H1 (cell line): Measurements from ENCODE around the gene CDC26. TPM values are rescaled to one million over a fixed set of nuclear protein-coding genes. Genes with fewer than 3 reads are reported as not detected.

ENCODE experiments used
- CTCF ChIA-PET: fragments of 300-600 bp; sonication (Branson Sonifier 250); formaldehyde crosslinking; loops from one replicate; lab custom pipeline; 2021; ENCODE audit not compliant: partially characterized antibody; lab: Charles Lee
- POLR2A ChIA-PET: fragments of 300-600 bp; sonication (Branson Sonifier 250); formaldehyde crosslinking; loops from one replicate; lab custom pipeline; 2021; ENCODE audit warnings: inconsistent platforms; ENCODE audit not compliant: partially characterized antibody; lab: Charles Lee
- DNase-seq, 2 experiments: peaks; one replicate each; pipeline versions ENCODE4 v3.0.0 to v3.0.0-alpha.2; 2010 to 2022; ENCODE audit warnings: low spot score in 2 of 2, low read depth in 1 of 2, mixed read lengths in 1 of 2
- FAIRE-seq: peaks from 2 replicates; lab custom pipeline; 2011; peaks lifted over from hg19 to GRCh38; lab: Jason Lieb, UNC
- H2AFZ ChIP-seq: 2 replicates; pipeline ENCODE4 v1.8.1; 2012; ENCODE audit warnings: low read length, inconsistent platforms
- H2AK5ac ChIP-seq: 2 replicates; pipeline ENCODE4 v1.6.1; 2013; ENCODE audit warnings: low read depth, low read length
- H2BK120ac ChIP-seq: replicated peaks from 2 replicates; pipeline ENCODE3; 2013; ENCODE audit warnings: low read depth, low read length, inconsistent platforms
- H2BK12ac ChIP-seq: 2 replicates; pipeline ENCODE4 v1.6.1; 2013; ENCODE audit warnings: low read depth, low read length
- H2BK15ac ChIP-seq: 2 replicates; pipeline ENCODE4 v1.6.1; 2013; ENCODE audit warnings: low read length
- H2BK20ac ChIP-seq: 2 replicates; pipeline ENCODE4 v1.6.1; 2013; ENCODE audit warnings: low read length
- H2BK5ac ChIP-seq: 2 replicates; pipeline ENCODE4 v1.6.1; 2013; ENCODE audit warnings: low read depth, low read length
- H3K14ac ChIP-seq: 2 replicates; pipeline ENCODE4 v1.6.1; 2013; ENCODE audit warnings: inconsistent platforms; ENCODE audit not compliant: insufficient read length
- H3K18ac ChIP-seq: 2 replicates; pipeline ENCODE4 v1.6.1; 2013; ENCODE audit warnings: low read length; ENCODE audit errors: extremely low read depth
- H3K23ac ChIP-seq: 2 replicates; pipeline ENCODE4 v1.6.1; 2013; ENCODE audit warnings: inconsistent platforms; ENCODE audit not compliant: insufficient read length
- H3K23me2 ChIP-seq: 2 replicates; pipeline ENCODE4 v1.6.1; 2013; ENCODE audit warnings: low read depth, low read length
- H3K27ac ChIP-seq: 2 replicates; pipeline ENCODE4 v1.6.1; 2011; ENCODE audit warnings: low read depth, low read length, inconsistent platforms
- H3K27me3 ChIP-seq, 4 experiments: replicated peaks in 1 of 4; 1 replicate in 1 of 4; 2 replicates in 3 of 4; pipeline versions ENCODE4 v1.6.1 to v1.8.1; 2011 to 2013; ENCODE audit warnings: low read length in 3 of 4, mild to moderate bottlenecking in 3 of 4, inconsistent platforms in 2 of 4, mixed read lengths in 2 of 4, moderate library complexity in 1 of 4; ENCODE audit not compliant: control insufficient read depth in 3 of 4, insufficient read depth in 3 of 4; ENCODE audit errors: extremely low read depth in 1 of 4
- H3K36me3 ChIP-seq, 4 experiments: 2 replicates each; pipeline versions ENCODE4 v1.6.1 to v1.8.1; 2011 to 2013; ENCODE audit warnings: mild to moderate bottlenecking in 4 of 4, low read length in 3 of 4, moderate library complexity in 2 of 4, control low read depth in 1 of 4, inconsistent platforms in 1 of 4; ENCODE audit not compliant: insufficient read depth in 4 of 4, control insufficient read depth in 2 of 4
- H3K4ac ChIP-seq: replicated peaks from 2 replicates; pipeline ENCODE3; 2013; ENCODE audit warnings: low read length, low read depth, mixed read lengths, inconsistent platforms; ENCODE audit not compliant: insufficient read length
- H3K4me1 ChIP-seq, 4 experiments: replicated peaks in 1 of 4; 1 replicate in 1 of 4; 2 replicates in 3 of 4; pipeline versions ENCODE4 v1.6.1 to v1.8.1; 2011 to 2013; ENCODE audit warnings: low read length in 3 of 4, inconsistent platforms in 2 of 4, mixed read lengths in 1 of 4; ENCODE audit not compliant: insufficient read depth in 4 of 4, control insufficient read depth in 3 of 4
- H3K4me2 ChIP-seq, 2 experiments: 2 replicates each; pipeline versions ENCODE4 v1.6.1 to v1.8.1; 2011 to 2013; ENCODE audit warnings: low read depth in 2 of 2, low read length in 2 of 2, control low read depth in 1 of 2, inconsistent platforms in 1 of 2, mild to moderate bottlenecking in 1 of 2; ENCODE audit not compliant: insufficient read depth in 1 of 2
- H3K4me3 ChIP-seq, 4 experiments: fragments of 200-600, 300-600 bp in 1 of 4; sonication (generic), shearing (Covaris generic), sonication (Bioruptor Twin) in 1 of 4; 2 replicates each; pipeline versions ENCODE4 v1.5.1 to v1.8.1; 2011 to 2016; ENCODE audit warnings: low read length in 4 of 4, low read depth in 3 of 4, control low read depth in 2 of 4, inconsistent platforms in 2 of 4, mild to moderate bottlenecking in 2 of 4, mixed read lengths in 1 of 4, moderate library complexity in 1 of 4; ENCODE audit not compliant: insufficient read depth in 2 of 4; ENCODE audit errors: extremely low read depth in 1 of 4
- H3K56ac ChIP-seq: replicated peaks from 2 replicates; pipeline ENCODE3; 2013; ENCODE audit warnings: low read depth, mild to moderate bottlenecking, mixed read lengths, low read length, inconsistent platforms; ENCODE audit not compliant: insufficient read length
- H3K79me1 ChIP-seq: 2 replicates; pipeline ENCODE4 v1.6.1; 2013; ENCODE audit warnings: low read depth, low read length, control low read depth
- H3K79me2 ChIP-seq, 2 experiments: 2 replicates each; pipeline versions ENCODE4 v1.6.1 to v1.8.1; 2012 to 2013; ENCODE audit warnings: low read length in 2 of 2, mild to moderate bottlenecking in 2 of 2, inconsistent platforms in 1 of 2; ENCODE audit not compliant: insufficient read depth in 2 of 2, control insufficient read depth in 1 of 2
- H3K9ac ChIP-seq, 4 experiments: replicated peaks in 1 of 4; 1 replicate in 1 of 4; 2 replicates in 3 of 4; pipeline versions ENCODE4 v1.6.1 to v1.8.1; 2011 to 2013; ENCODE audit warnings: low read depth in 3 of 4, low read length in 3 of 4, control low read depth in 2 of 4, mild to moderate bottlenecking in 2 of 4, moderate library complexity in 2 of 4, inconsistent platforms in 1 of 4; ENCODE audit errors: extremely low read depth in 1 of 4
- H3K9me3 ChIP-seq, 2 experiments: 2 replicates each; pipeline versions ENCODE4 v1.6.1 to v1.8.1; 2012 to 2013; ENCODE audit warnings: mild to moderate bottlenecking in 2 of 2, moderate library complexity in 2 of 2, control low read depth in 1 of 2, inconsistent platforms in 1 of 2, low read depth in 1 of 2, low read length in 1 of 2, mixed read lengths in 1 of 2; ENCODE audit not compliant: insufficient read depth in 2 of 2
- H4K20me1 ChIP-seq, 2 experiments: replicated peaks in 1 of 2; 2 replicates each; pipeline versions ENCODE3 to v1.8.1; 2011 to 2013; ENCODE audit warnings: inconsistent platforms in 2 of 2, low read length in 2 of 2, mild to moderate bottlenecking in 1 of 2; ENCODE audit not compliant: insufficient read depth in 2 of 2, control insufficient read depth in 1 of 2
- H4K5ac ChIP-seq: 2 replicates; pipeline ENCODE4 v1.6.1; 2013; ENCODE audit warnings: low read length, low read depth, mixed read lengths, inconsistent platforms; ENCODE audit not compliant: insufficient read length
- H4K8ac ChIP-seq: 2 replicates; pipeline ENCODE4 v1.8.0; 2013; ENCODE audit warnings: mild to moderate bottlenecking, moderate library complexity, low read length, inconsistent platforms; ENCODE audit not compliant: insufficient read depth; ENCODE audit errors: extremely low read depth
- H4K91ac ChIP-seq: replicated peaks from 2 replicates; pipeline ENCODE3; 2013; ENCODE audit warnings: low read length, mixed read lengths, inconsistent platforms; ENCODE audit not compliant: insufficient read length
- CBX8 ChIP-seq: fragments of 300-800, 300-1000 bp; sonication (generic); IDR thresholded peaks from 2 replicates; pipeline ENCODE4 v1.7.1; 2016; ENCODE audit warnings: low read depth, low read length, borderline replicate concordance
- CEBPB ChIP-seq: IDR thresholded peaks from 2 replicates; pipeline ENCODE4 v1.6.1; 2012; ENCODE audit warnings: low read depth, low read length
- GABPA ChIP-seq: IDR thresholded peaks from 2 replicates; pipeline ENCODE4 v1.6.1; 2011; ENCODE audit warnings: mild to moderate bottlenecking, low read length, moderate library complexity, borderline replicate concordance; ENCODE audit not compliant: insufficient read depth
- NANOG ChIP-seq: IDR thresholded peaks from 2 replicates; pipeline ENCODE4 v1.6.1; 2011; ENCODE audit warnings: low read length, low read depth, mild to moderate bottlenecking, inconsistent platforms; ENCODE audit not compliant: insufficient read depth, poor library complexity, severe bottlenecking
- SIN3A ChIP-seq, 2 experiments: IDR thresholded peaks in 1 of 2; conservative IDR thresholded peaks in 1 of 2; 2 replicates each; pipeline ENCODE4 v1.6.1; 2011 to 2012; ENCODE audit warnings: low read length in 2 of 2, improper control_type of control experiment in 1 of 2, low read depth in 1 of 2, mild to moderate bottlenecking in 1 of 2
- TEAD4 ChIP-seq: IDR thresholded peaks from 2 replicates; pipeline ENCODE4 v1.6.1; 2012; ENCODE audit warnings: low read depth, low read length, inconsistent platforms, mixed read lengths
- ZNF274 ChIP-seq: IDR thresholded peaks from 2 replicates; pipeline ENCODE4 v1.7.0; 2012; ENCODE audit warnings: low read length, borderline replicate concordance; ENCODE audit errors: extremely low read depth
- WGBS, 2 experiments: shearing (Covaris generic) in 1 of 2; methylation state at CpG; one replicate each; pipeline versions ENCODE4 v1.1.6 to v1.1.7; 2013 to 2015; ENCODE audit warnings: low lambda C conversion rate in 2 of 2, mixed read lengths in 2 of 2, inconsistent platforms in 1 of 2, low coverage in 1 of 2, missing lambda C conversion rate in 1 of 2; ENCODE audit not compliant: insufficient replicate concordance in 2 of 2, insufficient coverage in 1 of 2, insufficient read length in 1 of 2; ENCODE audit errors: extremely low coverage in 1 of 2, missing lambda C conversion rate in 1 of 2; 5-methylcytosine and 5-hydroxymethylcytosine counted together
- polyA plus RNA-seq, 7 experiments: library from polyadenylated mRNA; depleted of rRNA in 3 of 7; stranded (reverse) in 5 of 7; unstranded in 2 of 7; fragments of >200 nt in 5 of 7; fragments of 200-250 nt in 2 of 7; gene quantifications; 1 replicate in 5 of 7; 2 replicates in 1 of 7; 4 replicates in 1 of 7; pipeline versions ENCODE4 v1.2.1 to v1.2.3, GENCODE V29; 2011 to 2013; ENCODE audit warnings: missing spikeins in 2 of 7, mixed read lengths in 2 of 7
- total RNA-seq: library from RNA; stranded (reverse); fragmentation: NEBNext Ultra II Directional; extraction: Animal tissue kit (Norgen Biotek cat#: 25700); gene quantifications from 2 replicates; pipeline ENCODE4 v1.2.1, GENCODE V29; 2021
- TF ChIP-seq, protein P1 (sequence below): IDR thresholded peaks from 2 replicates; pipeline ENCODE4 v1.6.1; 2012; ENCODE audit warnings: inconsistent platforms

Gene CDC26
- total and polyA plus RNA-seq, 2 of the 8 experiments (the other 6 are each of a cell fraction or from before 2014, with no cell fraction given): 31.5 to 41.9 TPM

DNA sequence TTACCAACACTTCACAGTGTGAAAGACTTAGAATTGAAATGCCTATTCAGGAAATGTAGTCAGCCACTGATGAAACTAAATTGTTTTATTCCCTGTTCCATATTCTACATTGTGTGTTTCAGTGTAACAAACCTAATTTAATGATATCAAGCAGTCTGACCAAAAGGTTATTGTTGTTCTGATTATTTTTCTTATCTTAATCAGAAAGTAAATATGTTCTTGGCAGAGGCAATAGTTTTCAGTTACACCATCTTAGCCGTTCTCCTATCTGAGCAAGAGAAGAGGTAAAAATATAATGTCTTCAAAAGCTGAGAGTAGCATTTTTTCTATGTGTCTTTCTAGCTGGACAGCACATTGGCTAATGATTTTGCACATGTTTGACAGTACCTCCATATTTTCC is 17.1 kb downstream of the CDC26 start:
- 94% methylated on average over 1 of the region's 1 CpG; no CpG with 5 or more reads in 1 of the 2 experiments for WGBS, 2 experiments
- Histone ChIP-seq H3K23me2 (no peaks in the 10 kb centered on the region), H3K18ac (no peak overlapping the region), H3K23ac (no peak overlapping the region), H4K8ac (no peak overlapping the region), H3K9me3 (no peaks in the 10 kb centered on the region), H3K4me1 (no peaks in the 10 kb centered on the region), H3K56ac (no peak overlapping the region), H4K20me1 (no peaks in the 10 kb centered on the region), H2BK5ac (no peak overlapping the region), H3K27me3 (no peaks in the 10 kb centered on the region), H3K4ac (no peak overlapping the region), H2AK5ac (no peak overlapping the region), H2AFZ (no peak overlapping the region), H2BK20ac (no peak overlapping the region), H3K79me1 (no peaks in the 10 kb centered on the region; the same call in 1 of the 2 replicates), H3K4me3 (no peak overlapping the region), H3K27ac (no peak overlapping the region), H4K5ac (no peak overlapping the region), H3K4me2 (no peak overlapping the region), H2BK12ac (no peak overlapping the region), H2BK120ac (no peak overlapping the region), H4K91ac (no peak overlapping the region), H3K36me3 (peaks cover 3 to 20% (median 12%) of the 10 kb centered on the region in 4 experiments; a peak in 7 of 8 replicates), H2BK15ac (no peak overlapping the region), H3K14ac (no peak overlapping the region), H3K79me2 (no peaks in the 10 kb centered on the region), H3K9ac (no peak overlapping the region)
- no peak for DNase-seq
- FAIRE-seq: no peak
- POLR2A ChIA-PET: interaction anchor here (2.8 kb wide), 1 partner anchor 17 kb away, joined by 9 read pairs; the partner anchor contains the start of genes CDC26 and PRPF4
- CTCF ChIA-PET: interaction anchor here (1.5 kb wide), 1 partner anchor 16 kb away, joined by 4 read pairs; the partner anchor contains the start of genes CDC26 and PRPF4
- no peak for TF ChIP-seq TEAD4
- TF ChIP-seq, protein P1, sequence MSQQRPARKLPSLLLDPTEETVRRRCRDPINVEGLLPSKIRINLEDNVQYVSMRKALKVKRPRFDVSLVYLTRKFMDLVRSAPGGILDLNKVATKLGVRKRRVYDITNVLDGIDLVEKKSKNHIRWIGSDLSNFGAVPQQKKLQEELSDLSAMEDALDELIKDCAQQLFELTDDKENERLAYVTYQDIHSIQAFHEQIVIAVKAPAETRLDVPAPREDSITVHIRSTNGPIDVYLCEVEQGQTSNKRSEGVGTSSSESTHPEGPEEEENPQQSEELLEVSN: no peak
- TF ChIP-seq ZNF274: no peak
- no peak for TF ChIP-seq SIN3A (conservative IDR thresholded peaks at IDR 0.05 in 1 of 2, IDR thresholded peaks at IDR 0.05 in 1 of 2; ENCODE audit: low read depth in 1 of 2, low read length in 2 of 2)
- no peak for TF ChIP-seq NANOG
- TF ChIP-seq CBX8: no peak
- no peak for TF ChIP-seq GABPA
- TF ChIP-seq CEBPB: no peak
